Dermis blood vessel endothelial cell (primary cell): ENCODE measurements around the gene UBR4. TPM values are rescaled to one million over a fixed set of nuclear protein-coding genes. Genes with fewer than 3 reads are reported as not detected.

Experiments used
- DNase-seq: peaks from one replicate; pipeline ENCODE4 v3.0.0; 2010
- total RNA-seq: library from RNA; depleted of rRNA; stranded (reverse); fragments of >200 nt; gene quantifications from 2 replicates; pipeline ENCODE4 v1.2.3, GENCODE V29; 2014

UBR4 gene
- total RNA-seq, 1 donor from 2014 or later = 95.1 TPM

- DNase-seq = no peak
Measured at GRCh38 chr1:19033926-19034680, 176.0 kb downstream of the UBR4 start.

- no peak for DNase-seq
Measured at GRCh38 chr1:19033515-19033839, 176.6 kb downstream of the UBR4 start.

- no peak for DNase-seq
Measured at GRCh38 chr1:19032701-19033514, 177.2 kb downstream of the UBR4 start.

- no peak for DNase-seq
Measured at GRCh38 chr1:19032413-19032695, 177.7 kb downstream of the UBR4 start.

- no peak for DNase-seq
Measured at GRCh38 chr1:19029191-19030085, 180.6 kb downstream of the UBR4 start.

- no peak for DNase-seq
Measured at GRCh38 chr1:19028546-19029129, 181.4 kb downstream of the UBR4 start.

- DNase-seq = no peak
Measured at GRCh38 chr1:19028110-19028509, 182.0 kb downstream of the UBR4 start.

Other genes with a start within 250 kb of the UBR4 start
- 51.6 and 83.9 TPM in 2 replicates for gene EMC1, start 41.3 kb upstream of the UBR4 start, total RNA-seq
- gene MRTO4, start 41.5 kb upstream of the UBR4 start, total RNA-seq = 23.5 and 29.7 TPM in 2 replicates
- 0.14 and 0.34 TPM in 2 replicates for gene AKR7A3, start 78.5 kb upstream of the UBR4 start, total RNA-seq
- gene AKR7A2, start 101.9 kb upstream of the UBR4 start, total RNA-seq = 64.5 and 72.9 TPM in 2 replicates
- gene SLC66A1, start 102.1 kb upstream of the UBR4 start, total RNA-seq = 16.0 and 17.7 TPM in 2 replicates